ENCODE measurements around the gene NPIPB8.
"Not testable (repeated sequence)": the region's sequence is repeated elsewhere in the genome, so short reads cannot be mapped to it uniquely, and the experiment has no call there.

The NPIPB8 gene

GRCh38 chr16:28607116-28607623 lies 30.7 kb upstream of the NPIPB8 start:
- no peak for DNase-seq

GRCh38 chr16:28607681-28608495 lies 30.0 kb upstream of the NPIPB8 start:
- DNase-seq, result not testable (repeated sequence)

GRCh38 chr16:28608496-28608808 lies 29.4 kb upstream of the NPIPB8 start:
- not testable (repeated sequence) for DNase-seq

DNA sequence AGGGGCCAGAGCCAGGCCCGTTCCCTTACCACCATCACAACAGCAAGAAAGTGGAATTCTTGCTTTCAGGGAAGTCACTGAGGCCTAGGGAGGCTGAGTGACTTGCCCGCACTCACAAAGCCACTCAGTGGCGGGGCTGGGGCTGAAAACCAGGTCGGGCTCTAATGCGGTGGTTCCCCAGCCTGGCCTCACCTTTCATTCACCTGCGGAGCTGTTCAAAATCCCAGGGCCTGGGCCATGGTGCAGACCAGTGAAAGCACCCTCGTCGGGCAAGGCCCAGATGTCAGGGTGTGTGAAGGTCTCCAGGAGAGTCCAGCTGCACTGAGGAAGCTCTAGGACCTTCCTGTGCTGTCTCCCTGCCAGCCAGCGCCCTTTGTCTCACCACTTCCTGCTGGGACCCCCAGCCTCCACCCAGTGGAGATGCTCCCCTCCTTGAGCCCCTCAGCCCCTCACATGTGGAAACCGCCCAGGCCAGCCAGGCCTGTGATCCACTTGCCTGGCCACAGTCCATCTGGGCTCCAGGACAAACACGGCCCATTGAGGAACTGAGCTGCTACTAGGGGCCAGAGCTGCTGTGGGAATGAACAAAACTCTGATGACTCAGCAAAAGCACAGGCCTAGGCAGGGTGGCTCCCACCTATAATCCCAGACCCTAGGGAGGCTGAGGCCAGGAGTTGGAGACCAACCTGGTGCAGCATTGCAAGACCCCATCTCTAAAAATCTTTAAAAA lies 28.8 kb upstream of the NPIPB8 start:
- DNase-seq, result not testable (repeated sequence)

GRCh38 chr16:28609631-28610594 lies 28.0 kb upstream of the NPIPB8 start, which contains the start of gene SULT1A1:
Gene SULT1A1, minus strand, starts transcription at chr16:28610044. Its CDS starts 1,189 bp downstream, at chr16:28608855.
- no peak for DNase-seq

GRCh38 chr16:28610595-28611191 lies 27.2 kb upstream of the NPIPB8 start:
- no peak for DNase-seq

DNA sequence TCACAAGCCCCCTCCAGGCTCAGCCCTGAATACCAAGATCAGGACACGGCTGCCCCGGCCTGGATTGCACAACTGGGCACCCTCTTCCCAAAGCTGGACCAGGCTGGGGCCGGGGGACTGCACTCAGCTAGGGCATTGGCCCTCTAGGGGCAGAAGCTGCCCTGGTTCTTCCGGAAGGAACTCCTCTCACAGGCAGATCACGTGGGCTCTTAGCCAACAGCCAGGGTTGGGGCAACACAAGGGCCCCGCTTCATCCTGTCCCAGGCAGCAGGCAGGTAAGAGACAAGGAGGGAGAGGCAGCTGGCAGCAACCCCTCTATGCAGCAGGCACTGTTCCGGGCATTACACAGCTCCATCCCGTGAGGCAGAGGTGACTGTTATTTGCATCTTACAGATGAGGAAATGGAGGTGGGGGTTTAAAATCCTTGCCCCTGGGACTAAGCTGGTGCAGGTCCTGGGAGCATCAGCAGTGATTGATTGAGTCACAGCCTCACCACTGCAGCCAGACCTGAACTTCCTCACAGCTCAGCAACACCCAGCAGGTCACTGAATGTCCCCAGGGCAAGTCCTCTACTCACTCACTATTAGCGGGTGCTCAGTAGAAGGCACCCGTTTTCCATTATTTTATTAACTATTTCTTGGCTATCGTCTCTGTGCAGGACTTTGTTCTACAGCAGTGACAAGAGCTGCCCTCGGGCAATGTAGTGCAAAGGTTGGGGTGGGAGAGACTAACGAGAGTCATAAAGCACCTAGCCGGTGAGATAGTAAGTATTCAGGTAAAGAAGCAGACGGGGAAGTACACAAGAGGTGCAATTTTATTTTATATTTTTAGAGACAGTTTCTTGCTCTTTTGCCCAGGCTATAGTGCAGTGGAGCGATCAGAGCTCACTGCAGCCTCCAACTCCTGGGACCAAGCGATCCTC lies 25.2 kb upstream of the NPIPB8 start:
- not testable (repeated sequence) for DNase-seq

GRCh38 chr16:28613912-28614311 lies 24.0 kb upstream of the NPIPB8 start:
- not testable (repeated sequence) for DNase-seq

DNA sequence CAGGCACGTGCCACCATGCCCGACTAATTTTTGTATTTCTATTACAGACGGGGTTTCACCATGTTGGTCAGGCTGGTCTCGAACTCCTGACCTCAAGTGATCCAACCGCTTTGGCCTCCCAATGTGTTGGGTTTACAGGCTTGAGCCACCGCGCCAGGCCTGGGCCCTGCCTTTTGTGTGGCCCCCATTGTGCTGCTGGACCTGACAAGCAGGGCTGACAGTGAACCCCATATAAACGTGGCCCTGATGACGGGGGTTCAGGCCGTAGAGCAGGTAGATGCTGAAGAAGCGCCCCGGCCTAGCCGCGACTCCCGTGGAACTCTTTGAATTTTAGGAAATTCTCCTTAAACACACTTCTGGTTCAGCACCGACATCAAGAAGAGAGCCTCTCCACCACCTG lies 23.3 kb upstream of the NPIPB8 start:
- DNase-seq, result not testable (repeated sequence)

DNA sequence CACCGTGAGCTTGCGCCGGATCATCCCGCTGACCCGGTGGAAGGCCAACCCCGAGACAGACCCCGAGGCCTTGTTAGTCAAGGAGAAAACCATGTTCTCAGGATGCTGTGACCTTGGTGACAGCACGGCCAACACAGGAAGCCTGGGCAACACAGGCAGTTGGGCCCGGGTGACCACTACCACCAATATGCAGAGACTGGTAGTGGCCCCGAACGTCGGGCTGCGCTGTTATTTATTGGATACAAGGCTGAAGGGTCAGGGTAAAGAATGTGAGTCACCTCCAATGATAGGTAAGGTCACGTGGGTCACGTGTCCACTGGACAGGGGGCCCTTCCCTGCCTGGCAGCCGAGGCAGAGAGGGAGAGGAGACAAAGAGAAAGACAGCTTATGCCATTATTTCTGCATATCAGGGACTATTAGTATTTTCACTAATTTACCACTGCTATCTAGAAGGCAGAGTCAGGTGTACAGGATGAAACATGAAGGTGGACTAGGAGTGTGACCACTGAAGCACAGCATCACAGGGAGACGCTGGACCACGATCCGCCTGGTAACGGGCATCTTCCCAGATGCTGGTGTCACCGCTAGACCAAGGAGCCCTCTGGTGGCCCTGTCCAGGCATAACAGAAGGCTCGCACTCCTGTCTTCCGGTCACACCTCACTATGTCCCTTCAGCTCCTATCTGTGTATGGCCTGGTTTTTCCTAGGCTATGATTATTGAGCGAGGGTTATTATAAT lies 22.2 kb upstream of the NPIPB8 start:
- DNase-seq, result peak; percentile 41

DNA sequence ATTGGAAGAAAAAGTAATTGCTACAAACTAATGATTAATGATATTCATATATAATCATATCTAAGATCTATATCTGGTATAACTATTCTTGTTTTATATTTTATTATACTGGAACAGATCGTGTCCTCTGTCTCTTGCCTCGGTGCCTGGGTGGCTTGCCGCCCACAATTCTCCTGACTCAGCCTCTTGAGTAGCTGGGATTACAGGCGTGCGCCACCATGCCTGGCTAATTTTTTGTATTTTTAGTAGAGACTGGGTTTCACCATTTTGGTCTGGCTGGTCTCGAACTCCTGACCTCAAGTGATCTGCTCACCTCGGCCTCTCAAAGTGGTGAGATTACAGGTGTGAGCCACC lies 21.7 kb upstream of the NPIPB8 start:
- not testable (repeated sequence) for DNase-seq

DNA sequence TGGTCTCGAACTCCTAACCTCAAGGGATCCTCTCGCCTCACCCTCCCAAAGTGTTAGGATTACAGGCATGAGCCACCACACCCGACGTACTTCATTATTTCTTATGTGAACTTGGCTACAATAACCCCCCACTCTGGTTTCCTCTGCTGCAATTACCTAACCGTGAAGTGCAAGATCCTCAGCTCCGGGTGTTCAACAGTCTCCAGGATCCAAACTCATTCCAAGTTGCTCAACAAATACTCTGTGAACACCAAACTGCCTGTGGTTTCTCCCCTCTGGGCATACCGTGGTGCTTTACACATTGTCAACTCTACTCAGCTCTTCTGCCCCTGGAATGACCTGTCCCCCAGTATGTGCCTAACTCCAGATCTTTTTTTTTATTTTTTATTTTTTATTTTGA lies 21.2 kb upstream of the NPIPB8 start:
- DNase-seq, result no peak

DNA sequence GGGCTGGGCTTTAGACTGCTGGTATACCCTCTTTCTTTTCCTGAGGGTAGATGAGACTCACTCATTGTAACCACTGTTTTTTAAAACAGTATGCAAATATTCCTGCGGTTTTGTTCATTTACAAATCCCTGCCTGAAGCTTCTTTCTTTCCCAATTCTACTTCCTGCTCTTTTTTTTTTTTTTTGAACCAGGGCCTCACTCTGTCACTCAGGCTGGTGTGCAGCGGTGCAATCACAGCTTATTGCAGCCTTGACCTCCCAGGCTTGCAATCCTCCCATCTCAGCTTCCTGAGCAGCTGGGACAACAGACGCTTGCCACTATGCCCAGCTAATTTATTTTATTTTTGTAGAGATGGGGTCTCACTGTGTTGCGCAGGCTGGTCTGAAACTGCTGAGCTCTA lies 20.0 kb upstream of the NPIPB8 start:
- DNase-seq, result no peak

- not testable (repeated sequence) for DNase-seq
These were observed 17.5 kb upstream of the NPIPB8 start for GRCh38 chr16:28620316-28620715.

- no peak for DNase-seq
These were observed 16.2 kb upstream of the NPIPB8 start for GRCh38 chr16:28621481-28622155.

DNA sequence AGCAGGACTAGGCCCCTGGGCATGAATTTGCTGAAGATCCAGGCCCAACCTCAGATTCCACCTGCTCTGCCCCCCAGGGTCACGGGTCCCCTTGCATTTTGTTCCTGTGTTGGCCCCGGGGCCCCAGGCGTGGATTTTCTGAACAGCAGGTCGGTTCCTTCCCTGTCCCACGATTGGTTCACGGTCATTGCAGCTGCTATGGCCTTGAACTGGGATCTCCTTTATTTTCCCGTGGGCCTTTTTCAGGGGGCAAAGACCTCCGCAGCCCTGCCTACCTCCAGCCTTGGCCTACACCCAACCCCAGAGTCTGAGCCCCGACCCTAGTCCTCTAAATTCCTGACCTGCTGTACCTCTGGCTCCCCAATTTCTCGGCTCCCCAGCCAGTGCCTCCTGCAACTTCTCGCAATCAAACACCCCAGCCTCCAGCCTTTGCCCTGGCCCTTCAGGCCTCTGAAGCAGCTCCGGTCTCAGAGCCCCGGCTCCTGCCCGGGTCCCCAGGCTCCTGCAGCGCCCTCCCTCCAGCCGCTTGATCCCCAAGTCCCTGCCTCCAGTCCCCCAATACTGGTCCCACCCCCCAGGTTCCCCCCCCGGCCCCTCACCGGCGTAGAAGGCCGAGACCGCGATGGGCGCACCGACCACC lies 15.2 kb upstream of the NPIPB8 start:
- DNase-seq, result peak; percentile 24

- DNase-seq, result peak; percentile 59
These were observed 14.6 kb upstream of the NPIPB8 start for GRCh38 chr16:28623172-28623711.

- DNase-seq, result not testable (repeated sequence)
These were observed 7.0 kb upstream of the NPIPB8 start for GRCh38 chr16:28630905-28631304.
